Measurements from ENCODE around the gene RCN2. TPM values are rescaled to one million over a fixed set of nuclear protein-coding genes. Genes with fewer than 3 reads are reported as not detected.

The RCN2 gene
- total and polyA plus RNA-seq, 2 of the 8 experiments (the other 6 are each of a cell fraction or from before 2014, with no cell fraction given), result 65.6 to 137 TPM

DNA sequence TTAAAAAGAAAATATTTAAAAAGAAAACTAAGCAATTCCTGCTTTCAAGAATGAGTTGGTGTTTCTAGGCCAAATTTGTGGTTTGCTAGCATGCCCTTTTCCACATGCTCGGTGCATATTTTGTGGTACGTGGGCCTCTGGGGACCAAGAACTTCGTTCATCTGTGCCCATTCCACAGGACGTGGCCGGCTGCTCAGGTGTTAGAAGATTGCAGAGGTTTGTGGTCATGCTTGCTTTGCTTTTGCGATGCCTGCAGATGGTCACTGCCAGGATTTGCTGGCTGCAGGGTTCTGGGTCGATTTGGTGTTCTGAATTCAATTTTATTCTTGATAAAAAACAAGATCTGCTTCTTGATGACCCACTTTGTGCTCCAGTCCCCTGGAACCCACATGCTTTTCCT lies 70.9 kb downstream of the RCN2 start (continued):
- TF ChIP-seq RAD21 (IDR thresholded peaks at IDR 0.05 in 1 of 2, conservative IDR thresholded peaks at IDR 0.05 in 1 of 2; ENCODE audit: low read depth in 2 of 2, low read length in 2 of 2) (no peak), CHD2 (IDR thresholded peaks at IDR 0.05; ENCODE audit: low read length) (no peak), POLR2AphosphoS5 (IDR thresholded peaks at IDR 0.05; ENCODE audit: low read depth, low read length) (no peak)

All from H1 (cell line).